B cell (primary cell): ENCODE measurements around the gene ADAMTS2. TPM values are rescaled to one million over a fixed set of nuclear protein-coding genes. Genes with fewer than 3 reads are reported as not detected.

Experiments
- ATAC-seq: fragments of 200-7000 bp; cut with Tn5 transposase; one replicate; pipeline ENCODE4 v1.10.0; 2021; ENCODE audit warnings: low read depth, mild to moderate bottlenecking, moderate number of reproducible peaks, moderate library complexity
- CTCF ChIA-PET: fragments of 350-600 bp; sonication (Branson Sonifier 250); formaldehyde crosslinking; loops from one replicate; lab custom pipeline; 2021; ENCODE audit warnings: antibody characterized with exemption, inconsistent platforms; lab: Charles Lee
- POLR2A ChIA-PET: fragments of 350-600 bp; sonication (Branson Sonifier 250); formaldehyde crosslinking; loops from one replicate; lab custom pipeline; 2021; ENCODE audit warnings: antibody characterized with exemption; lab: Charles Lee
- DNase-seq: peaks from one replicate; pipeline ENCODE4 v3.0.0; 2013
- H2AFZ ChIP-seq: 2 replicates; pipeline ENCODE4 v1.6.1; 2012; ENCODE audit warnings: mild to moderate bottlenecking, low read depth, low read length; ENCODE audit not compliant: insufficient read depth, poor library complexity, severe bottlenecking
- H3K27ac ChIP-seq, 2 donors: 1 replicate in 1 of 2; 2 replicates in 1 of 2; pipeline ENCODE4 v1.5.1; 2012 to 2013; ENCODE audit warnings: low read length in 2 of 2, mild to moderate bottlenecking in 2 of 2, moderate library complexity in 1 of 2
- H3K27me3 ChIP-seq, 4 experiments: fragments of 200-600 bp in 1 of 4; sonication (generic) in 1 of 4; replicated peaks in 1 of 4; 1 replicate in 2 of 4; 2 replicates in 2 of 4; pipeline versions ENCODE4 v1.6.1 to v1.7.0; 2013 to 2016; ENCODE audit warnings: low read length in 3 of 4, mild to moderate bottlenecking in 2 of 4, mixed read lengths in 1 of 4, moderate library complexity in 1 of 4; ENCODE audit not compliant: insufficient read depth in 4 of 4, control insufficient read depth in 3 of 4; ENCODE audit errors: control extremely low read depth in 1 of 4
- H3K36me3 ChIP-seq, 2 experiments: replicated peaks in 1 of 2; 1 replicate in 1 of 2; 2 replicates in 1 of 2; pipeline versions ENCODE4 v1.6.1 to v1.7.1; 2013; ENCODE audit warnings: low read length in 1 of 2; ENCODE audit not compliant: insufficient read depth in 2 of 2, control insufficient read depth in 1 of 2; ENCODE audit errors: control extremely low read depth in 1 of 2, extremely low read depth in 1 of 2
- H3K4me1 ChIP-seq, 2 donors: fragments of 200-600 bp in 1 of 2; sonication (generic) in 1 of 2; 1 replicate in 1 of 2; 2 replicates in 1 of 2; pipeline versions ENCODE4 v1.5.1 to v1.6.1; 2013 to 2017; ENCODE audit warnings: low read length in 2 of 2; ENCODE audit not compliant: control insufficient read depth in 2 of 2, insufficient read depth in 2 of 2
- H3K4me2 ChIP-seq: replicated peaks from 2 replicates; pipeline ENCODE3; 2012; ENCODE audit warnings: mild to moderate bottlenecking, low read depth, low read length; ENCODE audit not compliant: poor library complexity, severe bottlenecking
- H3K4me3 ChIP-seq, 5 experiments: fragments of 200-600 bp in 1 of 5; sonication (generic) in 1 of 5; 1 replicate in 3 of 5; 2 replicates in 2 of 5; pipeline versions ENCODE4 v1.5.1 to v1.7.0; 2011 to 2016; ENCODE audit warnings: low read length in 4 of 5, mild to moderate bottlenecking in 4 of 5, low read depth in 2 of 5, control low read depth in 1 of 5, moderate library complexity in 1 of 5; ENCODE audit not compliant: insufficient read depth in 1 of 5; ENCODE audit errors: control extremely low read depth in 1 of 5, extremely low read depth in 1 of 5
- H3K79me2 ChIP-seq: fragments of 200-600 bp; sonication (generic); one replicate; pipeline ENCODE4 v1.6.0; 2016; ENCODE audit warnings: low read length; ENCODE audit not compliant: control insufficient read depth, insufficient read depth
- H3K9ac ChIP-seq: fragments of 200-600 bp; sonication (generic); 2 replicates; pipeline ENCODE4 v1.6.1; 2017; ENCODE audit warnings: mild to moderate bottlenecking, low read length, moderate library complexity
- H3K9me3 ChIP-seq, 3 donors: one replicate each; pipeline versions ENCODE4 v1.6.1 to v1.7.1; 2013; ENCODE audit warnings: low read length in 2 of 3; ENCODE audit not compliant: control insufficient read depth in 2 of 3, insufficient read depth in 1 of 3; ENCODE audit errors: control extremely low read depth in 1 of 3
- H4K20me1 ChIP-seq: 2 replicates; pipeline ENCODE4 v1.6.0; 2012; ENCODE audit warnings: mild to moderate bottlenecking, low read length; ENCODE audit not compliant: insufficient read depth, control insufficient read depth, poor library complexity, severe bottlenecking
- H3K27ac Mint-ChIP-seq: one replicate; pipeline ENCODE4 v1.8.0; 2021; ENCODE audit warnings: mixed read lengths
- H3K27me3 Mint-ChIP-seq: one replicate; pipeline ENCODE4 v1.8.0; 2021; ENCODE audit warnings: mixed read lengths
- H3K4me1 Mint-ChIP-seq: one replicate; pipeline ENCODE4 v1.8.0; 2021; ENCODE audit warnings: mixed read lengths
- H3K4me3 Mint-ChIP-seq: one replicate; pipeline ENCODE4 v1.8.0; 2021; ENCODE audit warnings: mixed read lengths
- H3K9me3 Mint-ChIP-seq: one replicate; pipeline ENCODE4 v1.8.0; 2022; ENCODE audit warnings: mixed read lengths; ENCODE audit not compliant: insufficient read depth
- EZH2 ChIP-seq: IDR thresholded peaks from 2 replicates; pipeline ENCODE4 v1.6.1; 2012; ENCODE audit warnings: borderline replicate concordance, low read depth, mild to moderate bottlenecking, moderate library complexity, low read length; ENCODE audit not compliant: insufficient read depth, poor library complexity, severe bottlenecking
- WGBS: methylation state at CpG from one replicate; pipeline ENCODE4 v1.1.5; 2013; ENCODE audit warnings: missing lambda C conversion rate; ENCODE audit not compliant: insufficient coverage; 5-methylcytosine and 5-hydroxymethylcytosine counted together
- intact Hi-C: fragments of 100-400 bp; cut with micrococcal nuclease; formaldehyde crosslinking; loops from one replicate; pipeline ENCODE4 v1.10.0; 2022
- polyA plus RNA-seq: library from polyadenylated mRNA; depleted of rRNA; stranded (reverse); fragments of >200 nt; gene quantifications from 2 replicates; pipeline ENCODE4 v1.2.3, GENCODE V29; 2012
- total RNA-seq, 2 donors: library from RNA; stranded (reverse); fragments of 120-200 nt in 1 of 2; gene quantifications; 1 replicate in 1 of 2; 2 replicates in 1 of 2; pipeline versions ENCODE4 v1.2.3 to v1.2.4, GENCODE V29; 2013 to 2022
- TF ChIP-seq, protein P1 (sequence below): fragments of 200-600 bp; IDR thresholded peaks from one replicate; pipeline ENCODE4 v1.8.0; 2022; ENCODE audit warnings: antibody characterized with exemption, mild to moderate bottlenecking

ADAMTS2 gene
- total and polyA plus RNA-seq, 2 donors (not counting 1 experiment from before 2014, with no cell fraction given), result not detected

DNA sequence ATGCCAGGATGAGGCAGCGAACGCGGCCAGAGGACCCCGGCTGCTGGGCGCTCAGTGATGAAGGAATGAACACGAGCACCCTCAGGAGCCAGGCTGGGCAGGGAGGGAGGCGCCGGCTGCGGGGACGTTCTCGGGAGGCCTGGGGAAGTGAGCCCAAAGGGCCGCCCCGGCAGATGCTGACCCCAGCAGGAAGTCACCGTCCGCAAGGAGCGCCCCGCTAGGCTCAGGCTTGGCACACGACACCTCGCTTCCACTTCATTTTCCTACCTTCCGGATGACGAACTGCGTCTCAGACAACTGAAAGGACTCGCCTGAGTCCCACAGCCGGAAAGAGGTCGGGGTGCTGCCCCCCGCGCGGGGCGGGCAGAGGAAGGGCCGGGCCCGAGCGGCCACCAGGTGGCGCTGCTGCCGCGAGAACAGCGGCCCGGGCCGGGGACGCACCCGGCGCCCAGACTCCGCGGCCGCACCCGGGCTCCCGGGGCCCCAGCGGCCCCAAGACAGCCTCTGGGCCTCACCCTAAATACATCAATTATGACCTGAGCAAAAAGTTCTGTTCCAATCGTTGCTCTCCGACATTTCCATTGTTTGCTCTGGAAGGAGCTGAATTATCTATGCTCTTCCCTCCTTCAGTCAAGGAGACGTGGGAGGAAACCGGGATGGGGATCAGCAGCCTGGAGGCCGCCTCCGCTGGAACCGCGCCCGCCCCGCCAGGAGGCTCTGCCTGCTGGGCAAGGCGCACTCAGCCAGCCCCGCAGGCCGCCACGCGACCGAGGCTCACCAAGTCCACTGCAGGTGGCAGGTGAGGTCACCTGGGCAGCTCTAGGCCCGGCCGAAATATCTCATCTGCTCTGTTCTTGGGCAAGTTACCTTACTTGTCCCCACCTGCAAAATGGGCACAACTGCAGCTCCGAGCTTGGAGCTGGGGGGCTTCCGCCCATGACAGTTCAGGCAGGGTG, 178.1 kb downstream of the ADAMTS2 start:
- Histone ChIP-seq H2AFZ (peak overlapping the region; percentile 82), H3K4me1 (peaks cover 4 to 12% of the 10 kb centered on the region in 2 donors), H3K79me2 (no peaks in the 10 kb centered on the region), H3K36me3 (no peaks in the 10 kb centered on the region), H3K9ac (peak overlapping the region; percentile 41), H3K9me3 (peaks cover 0 to 26% (median 0%) of the 10 kb centered on the region in 3 donors), H3K4me3 (peak overlapping the region in 3 of 5 experiments; percentile 30 to 49 (median 43)), H4K20me1 (no peaks in the 10 kb centered on the region), H3K27ac (no peak overlapping the region), H3K4me2 (peak overlapping the region; percentile 81), H3K27me3 (peaks cover 0 to 21% (median 1%) of the 10 kb centered on the region in 4 experiments)
- ChIA-PET POLR2A (no interaction called here), CTCF (interaction anchor here (1.2 to 4.6 kb wide), 4 partner anchors 10 to 501 kb away, joined by 3 to 28 read pairs (median 6); no protein-coding TSS in a partner anchor)
- no peak overlapping the region for H3K27ac Mint-ChIP-seq
- 28% methylated on average over 67 of the region's 67 CpGs for WGBS
- H3K27me3 Mint-ChIP-seq, result peaks cover 5% of the 10 kb centered on the region
- TF ChIP-seq, protein P1, sequence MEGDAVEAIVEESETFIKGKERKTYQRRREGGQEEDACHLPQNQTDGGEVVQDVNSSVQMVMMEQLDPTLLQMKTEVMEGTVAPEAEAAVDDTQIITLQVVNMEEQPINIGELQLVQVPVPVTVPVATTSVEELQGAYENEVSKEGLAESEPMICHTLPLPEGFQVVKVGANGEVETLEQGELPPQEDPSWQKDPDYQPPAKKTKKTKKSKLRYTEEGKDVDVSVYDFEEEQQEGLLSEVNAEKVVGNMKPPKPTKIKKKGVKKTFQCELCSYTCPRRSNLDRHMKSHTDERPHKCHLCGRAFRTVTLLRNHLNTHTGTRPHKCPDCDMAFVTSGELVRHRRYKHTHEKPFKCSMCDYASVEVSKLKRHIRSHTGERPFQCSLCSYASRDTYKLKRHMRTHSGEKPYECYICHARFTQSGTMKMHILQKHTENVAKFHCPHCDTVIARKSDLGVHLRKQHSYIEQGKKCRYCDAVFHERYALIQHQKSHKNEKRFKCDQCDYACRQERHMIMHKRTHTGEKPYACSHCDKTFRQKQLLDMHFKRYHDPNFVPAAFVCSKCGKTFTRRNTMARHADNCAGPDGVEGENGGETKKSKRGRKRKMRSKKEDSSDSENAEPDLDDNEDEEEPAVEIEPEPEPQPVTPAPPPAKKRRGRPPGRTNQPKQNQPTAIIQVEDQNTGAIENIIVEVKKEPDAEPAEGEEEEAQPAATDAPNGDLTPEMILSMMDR, result peak; percentile 94
- TF ChIP-seq EZH2, result no peak
- H3K9me3 Mint-ChIP-seq, result no peaks in the 10 kb centered on the region
- DNase-seq, result peak; percentile 75
- peak; percentile 74 for ATAC-seq
- intact Hi-C loops, result loop anchor here (5.0 kb wide), 2 partner anchors 500 to 595 kb away; no protein-coding TSS in a partner anchor
- peaks cover 3% of the 10 kb centered on the region for H3K4me1 Mint-ChIP-seq
- H3K4me3 Mint-ChIP-seq, result peak overlapping the region; percentile 66
